Superior temporal gyrus (tissue), 1 donor: ENCODE measurements around the gene APCDD1L.

Experiments used
- DNase-seq: peaks from one replicate; pipeline ENCODE4 v3.0.0-alpha.2; 2016; ENCODE audit errors: extremely low spot score

The APCDD1L gene

DNA sequence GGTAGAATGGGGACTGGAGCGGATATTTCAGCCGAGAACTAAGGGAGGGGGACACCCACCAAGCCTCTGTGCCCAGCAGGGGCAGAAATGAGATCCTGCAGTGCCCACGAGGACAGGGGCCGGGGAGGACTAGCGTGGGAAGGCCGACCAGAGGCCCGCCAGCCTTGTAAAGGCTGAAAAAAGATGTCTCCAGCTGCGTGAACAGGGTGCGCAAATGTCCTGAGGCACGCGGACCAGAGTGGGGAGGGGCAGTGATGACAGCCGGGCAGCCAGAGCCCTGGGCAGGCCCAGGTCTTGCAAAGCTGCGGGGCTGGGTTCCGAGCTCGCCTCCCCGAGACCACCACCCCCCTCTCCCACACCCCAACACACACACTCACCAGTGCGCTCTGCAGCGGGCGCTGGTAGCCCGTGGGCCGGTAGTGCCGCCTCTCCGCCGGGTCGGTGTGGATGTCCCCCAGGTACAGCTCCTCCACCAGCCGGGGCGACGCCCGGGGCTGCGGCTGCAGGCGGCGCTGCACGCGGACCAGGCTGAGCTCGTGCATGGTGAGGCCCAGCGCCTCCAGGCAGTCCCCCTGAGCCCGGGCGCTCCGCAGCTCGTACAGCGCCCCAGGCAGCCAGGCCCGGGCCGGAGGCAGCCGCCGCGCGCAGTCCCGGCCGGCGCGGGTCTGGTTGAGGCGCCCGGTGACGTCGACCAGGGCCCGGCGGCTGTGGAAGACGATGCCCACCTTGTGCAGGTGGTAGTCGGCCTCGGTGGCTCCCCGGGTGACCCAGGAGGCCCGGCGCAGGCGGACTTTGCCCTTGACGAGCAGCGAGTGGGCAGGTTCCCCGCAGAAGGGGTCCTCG is 48.2 kb downstream of the APCDD1L start:
- no peak for DNase-seq

DNA sequence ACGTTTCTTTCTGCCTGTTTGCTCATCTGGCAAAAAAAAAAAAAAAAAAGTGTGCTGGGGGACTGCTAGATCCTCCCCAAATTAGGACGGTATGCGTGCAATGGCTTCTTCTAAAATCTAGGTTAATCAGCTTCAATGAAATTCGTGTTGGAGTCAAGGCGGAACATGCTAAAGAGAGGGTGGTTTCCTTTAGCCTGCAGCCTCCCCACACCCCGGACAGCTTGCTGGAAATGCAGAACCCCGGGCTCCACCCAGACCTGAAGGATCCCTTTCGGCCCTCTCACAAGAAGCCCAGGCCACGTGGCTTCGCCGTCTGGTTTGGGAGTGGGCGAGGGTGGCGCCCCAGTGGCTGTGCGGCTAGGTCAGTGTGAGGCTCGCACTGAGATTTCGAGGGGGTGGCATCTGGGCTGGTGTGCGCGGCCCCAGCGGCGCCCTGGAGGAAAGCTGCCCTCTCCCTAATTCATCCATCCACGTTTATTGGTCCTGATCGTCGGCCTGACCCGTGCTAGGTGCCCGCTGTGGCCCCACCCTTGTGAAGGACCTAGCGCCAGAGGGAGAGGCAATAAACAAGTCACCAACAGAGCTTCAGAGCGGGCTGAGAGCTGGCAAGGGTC is 49.0 kb downstream of the APCDD1L start:
- DNase-seq: no peak

DNA sequence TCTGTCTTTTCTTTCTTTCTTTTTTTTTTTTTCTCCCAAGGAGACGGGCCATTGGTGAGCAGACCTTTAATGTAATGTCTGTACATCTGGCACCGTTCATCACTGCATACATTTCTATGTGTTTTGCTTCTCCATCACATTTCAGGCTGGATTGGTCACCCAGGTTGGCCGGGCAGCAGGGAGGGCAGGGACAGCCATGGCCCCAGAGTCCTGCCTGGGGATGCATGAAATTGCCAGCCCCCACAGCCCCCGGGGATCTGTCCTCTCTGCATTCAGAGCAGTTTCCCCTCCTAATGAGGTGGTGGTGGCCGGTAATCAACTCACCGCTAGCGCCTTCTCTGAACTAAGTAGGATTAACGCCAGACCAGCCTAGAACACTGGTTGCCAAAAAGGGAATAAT is 50.4 kb downstream of the APCDD1L start:
- no peak for DNase-seq

DNA sequence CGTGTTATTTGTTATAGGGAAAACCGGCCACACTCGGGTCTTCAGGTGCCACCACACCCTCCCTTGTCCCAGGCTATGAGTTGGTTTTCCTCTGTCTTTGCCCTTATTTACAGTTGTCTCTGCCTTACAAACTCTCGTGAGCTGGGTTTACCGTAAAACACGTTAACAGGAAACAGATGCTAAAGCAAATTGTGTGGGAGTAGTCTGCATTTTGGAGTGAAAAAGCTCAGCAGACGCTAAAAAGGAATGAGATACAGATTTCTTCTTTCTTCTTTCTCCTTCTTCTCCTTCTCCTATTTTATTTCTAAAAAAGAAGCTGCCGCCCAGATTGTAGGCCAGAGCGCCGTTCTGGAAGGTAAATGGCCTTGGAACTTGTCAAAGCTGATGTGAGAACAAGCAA is 51.9 kb downstream of the APCDD1L start:
- DNase-seq: no peak

DNA sequence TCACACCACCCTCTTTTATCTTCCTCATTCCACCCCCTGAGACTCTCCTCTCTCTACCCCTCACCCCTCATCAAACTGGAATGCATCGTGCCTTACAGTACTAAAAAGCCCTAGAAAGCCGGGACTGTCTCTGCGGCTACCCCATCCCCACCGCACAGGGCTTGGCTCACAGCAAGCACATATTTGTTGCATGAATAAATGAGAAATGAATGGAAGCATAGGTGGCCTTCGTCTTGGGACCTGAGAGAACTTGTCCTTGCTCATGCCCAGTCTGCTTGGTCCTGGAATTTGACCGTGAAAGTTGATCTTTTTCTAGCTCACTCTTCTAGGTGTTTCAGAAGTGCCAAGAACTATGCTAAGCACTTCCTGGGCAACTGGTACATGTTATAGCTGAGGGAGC is 53.3 kb downstream of the APCDD1L start:
- no peak for DNase-seq

DNA sequence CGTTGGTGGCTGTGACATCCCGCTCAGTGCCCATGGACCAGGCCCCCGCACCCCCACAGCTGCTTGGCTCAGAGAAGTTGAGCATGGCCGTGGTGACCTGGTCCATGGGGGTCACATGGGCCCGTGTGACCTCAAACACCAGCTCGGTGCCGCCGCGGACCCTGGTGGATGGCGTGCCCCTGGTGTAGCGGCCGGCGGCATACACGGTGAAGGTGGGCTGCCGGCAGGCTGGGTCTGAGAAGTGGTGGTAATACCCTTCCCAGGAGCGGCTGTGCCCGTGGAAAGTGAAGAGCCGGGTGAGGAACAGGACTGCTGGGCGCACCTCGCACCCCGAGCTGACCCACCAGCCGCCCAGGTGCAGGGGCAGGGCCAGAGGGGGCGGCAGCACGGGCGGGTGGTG is 54.1 kb downstream of the APCDD1L start:
- DNase-seq: no peak

DNA sequence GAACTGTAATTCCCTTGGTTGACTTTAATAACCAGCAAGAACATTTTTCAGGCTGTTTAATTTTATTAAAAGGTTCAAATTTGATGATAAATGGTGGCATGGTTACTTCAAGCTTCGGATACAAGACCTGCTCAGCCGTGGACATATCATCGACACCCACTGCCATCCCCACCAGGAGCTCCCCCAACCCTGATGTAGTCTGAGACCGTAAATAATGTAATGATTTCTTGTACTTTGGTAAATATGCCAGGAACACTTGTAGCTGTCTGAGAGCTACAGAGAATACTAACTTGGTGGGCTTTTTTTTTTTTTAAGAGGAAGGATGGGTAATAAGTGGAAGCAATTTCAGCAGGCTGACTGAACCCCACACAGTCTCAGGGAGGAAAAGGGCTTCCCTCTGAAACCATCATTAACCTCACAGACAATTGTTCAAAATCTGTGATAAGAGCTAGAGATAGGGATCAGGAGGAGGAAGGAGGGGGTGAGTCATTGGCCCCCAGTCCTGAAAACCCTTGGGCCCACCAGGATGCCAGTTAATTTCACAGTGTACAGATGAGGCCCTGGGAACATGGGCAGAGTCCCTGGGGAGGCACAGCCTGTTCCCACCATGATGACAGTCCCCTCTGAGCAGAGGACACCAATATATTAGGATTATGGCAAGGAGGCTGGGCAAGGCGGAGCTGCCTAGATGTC is 56.0 kb downstream of the APCDD1L start:
- no peak for DNase-seq

DNA sequence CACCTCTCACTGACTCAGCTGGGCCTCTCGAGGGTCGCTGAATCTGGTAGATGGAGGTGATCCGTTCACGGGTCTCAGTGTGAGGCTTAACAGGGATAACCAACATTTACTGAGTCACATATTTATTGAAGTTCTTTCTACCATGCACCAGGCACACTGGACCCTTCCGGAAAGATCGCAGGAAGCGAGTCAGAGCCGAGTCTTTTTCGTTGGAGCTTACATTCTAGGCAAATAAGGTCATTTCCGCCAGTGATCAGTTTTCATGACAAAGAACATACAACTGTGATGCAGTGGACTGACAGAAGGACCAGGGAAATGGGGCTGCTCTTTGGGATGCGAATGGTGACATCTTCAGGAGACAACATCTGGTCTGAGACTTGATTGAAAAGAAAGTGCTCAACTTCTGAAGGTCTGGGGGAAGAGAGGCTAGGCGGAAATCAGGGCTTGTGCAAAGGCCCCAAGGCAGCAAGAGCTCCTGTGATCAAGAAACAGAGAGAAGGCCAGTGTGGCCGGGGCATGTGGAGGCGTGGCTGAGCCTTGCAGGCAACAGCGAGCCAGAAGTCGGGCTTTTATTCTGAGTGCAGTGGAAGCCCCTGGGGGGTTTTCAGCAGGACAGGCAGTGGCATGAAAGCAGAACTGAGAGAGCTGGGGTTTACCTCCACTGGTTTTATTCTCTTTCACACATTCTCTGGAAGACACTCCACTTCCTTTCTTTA is 56.7 kb downstream of the APCDD1L start:
- DNase-seq: no peak

DNA sequence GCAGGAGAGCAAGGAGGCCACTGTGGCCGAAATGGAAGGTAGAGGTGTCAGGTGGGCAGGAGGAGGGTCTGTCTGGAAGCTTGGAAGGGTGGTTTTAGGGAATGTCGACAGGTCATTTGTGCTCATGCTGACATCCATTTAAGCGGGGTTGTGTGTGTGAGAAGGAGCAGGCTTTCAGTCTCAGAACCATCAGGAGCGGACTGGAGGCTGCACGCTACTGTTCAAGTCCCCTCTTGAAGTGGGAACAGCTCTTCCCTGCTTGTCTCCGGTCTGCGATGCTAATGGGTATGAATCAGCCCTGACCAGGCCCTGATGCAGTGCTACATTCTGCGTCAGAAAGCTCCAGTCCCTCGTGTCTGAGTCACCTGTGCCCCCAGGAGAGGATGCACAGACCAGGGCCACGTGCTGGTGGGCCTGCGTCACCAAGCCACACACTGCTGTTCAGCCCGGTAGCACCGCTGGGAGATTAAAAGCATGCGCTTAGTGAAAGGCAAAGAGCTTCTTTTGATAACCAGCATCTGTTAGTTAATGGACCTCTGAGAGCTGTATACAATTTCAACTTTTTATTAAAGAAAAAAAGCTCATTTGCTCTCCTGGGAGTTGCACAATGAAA is 58.0 kb downstream of the APCDD1L start:
- no peak for DNase-seq

DNA sequence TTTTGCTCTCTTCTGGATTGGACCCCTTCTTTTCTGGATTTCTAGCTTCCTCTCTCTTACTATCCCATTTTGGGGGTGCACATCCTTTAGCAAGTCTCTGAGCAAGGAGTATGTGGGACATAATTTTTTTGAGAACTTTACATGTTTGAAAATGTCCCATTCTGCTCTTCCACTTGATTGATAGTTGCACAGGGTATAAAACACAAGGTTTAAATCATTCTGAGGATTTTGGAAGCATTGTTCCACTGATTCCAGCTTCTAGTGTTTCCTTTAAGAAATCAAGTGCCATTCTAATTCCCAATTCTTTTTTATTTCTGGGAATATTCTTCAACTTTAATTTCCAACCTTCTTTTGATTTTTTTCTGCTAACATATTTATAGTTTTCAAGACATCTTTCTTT is 60.7 kb downstream of the APCDD1L start:
- no peak for DNase-seq

DNA sequence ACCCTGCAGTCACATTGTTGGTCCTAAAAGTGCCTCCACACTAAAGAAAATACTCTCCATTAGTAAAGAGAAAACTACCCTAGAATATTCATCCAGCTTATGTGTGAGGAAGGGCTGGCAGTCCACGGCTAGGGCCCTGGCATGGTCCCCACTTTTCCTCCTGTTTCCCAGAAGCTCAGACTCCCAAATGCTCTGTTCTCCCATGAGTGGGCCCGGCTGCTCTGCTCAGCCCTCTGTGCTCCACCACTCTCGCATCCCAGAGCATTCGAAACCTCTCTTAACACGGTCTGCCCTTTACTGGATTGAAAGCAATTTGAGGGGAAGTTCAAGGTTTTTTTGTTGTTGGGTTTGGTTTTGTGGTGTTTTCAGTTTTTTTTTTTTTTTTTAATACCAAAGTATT is 61.8 kb downstream of the APCDD1L start:
- no peak for DNase-seq

DNA sequence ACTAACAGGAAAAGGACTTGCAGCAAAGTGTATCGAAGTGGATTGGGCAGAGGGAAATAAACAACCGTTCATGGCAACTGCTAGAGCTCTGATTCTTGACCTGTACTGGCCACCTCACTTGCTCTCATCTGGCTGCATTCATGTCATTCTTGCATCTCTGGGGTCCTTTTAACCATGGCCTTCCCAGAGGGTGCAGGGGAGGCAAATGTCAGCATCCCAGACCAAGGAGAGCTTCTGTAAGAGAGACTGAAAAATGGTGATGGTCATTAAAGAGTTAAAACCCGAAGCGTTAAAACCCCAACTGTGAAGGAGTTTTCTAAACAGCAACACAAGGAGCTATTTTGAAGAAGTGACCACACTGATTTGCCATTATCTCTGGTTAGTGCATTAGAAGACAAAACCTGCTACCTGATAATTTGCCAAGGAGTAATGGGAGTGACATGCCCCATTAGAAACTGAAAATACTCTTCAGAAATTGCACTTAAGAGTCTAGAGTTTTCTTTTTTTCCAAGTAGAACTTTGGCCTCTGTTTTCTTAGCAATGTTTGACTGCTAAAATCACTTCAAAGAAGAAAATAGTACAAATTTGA is 62.4 kb downstream of the APCDD1L start:
- no peak for DNase-seq

DNA sequence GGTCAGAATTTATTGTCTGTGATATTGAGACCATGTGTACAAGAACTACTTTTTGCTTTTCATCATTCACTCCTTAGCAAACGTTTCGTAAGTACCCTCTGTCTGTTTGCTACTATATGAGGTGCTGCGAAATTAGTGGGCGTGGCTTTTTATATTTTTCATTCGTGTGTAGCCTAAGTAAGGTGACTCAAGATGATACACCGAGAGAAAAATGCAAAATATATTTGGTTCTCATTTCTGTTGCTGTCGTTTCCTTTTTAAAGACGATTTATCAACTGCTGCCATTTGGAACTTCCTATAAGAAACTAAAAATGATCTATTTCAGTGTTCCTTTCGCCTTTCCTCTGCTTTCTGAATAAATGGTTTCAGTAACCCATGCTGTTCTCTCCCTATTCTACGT is 64.9 kb downstream of the APCDD1L start:
- no peak for DNase-seq

DNA sequence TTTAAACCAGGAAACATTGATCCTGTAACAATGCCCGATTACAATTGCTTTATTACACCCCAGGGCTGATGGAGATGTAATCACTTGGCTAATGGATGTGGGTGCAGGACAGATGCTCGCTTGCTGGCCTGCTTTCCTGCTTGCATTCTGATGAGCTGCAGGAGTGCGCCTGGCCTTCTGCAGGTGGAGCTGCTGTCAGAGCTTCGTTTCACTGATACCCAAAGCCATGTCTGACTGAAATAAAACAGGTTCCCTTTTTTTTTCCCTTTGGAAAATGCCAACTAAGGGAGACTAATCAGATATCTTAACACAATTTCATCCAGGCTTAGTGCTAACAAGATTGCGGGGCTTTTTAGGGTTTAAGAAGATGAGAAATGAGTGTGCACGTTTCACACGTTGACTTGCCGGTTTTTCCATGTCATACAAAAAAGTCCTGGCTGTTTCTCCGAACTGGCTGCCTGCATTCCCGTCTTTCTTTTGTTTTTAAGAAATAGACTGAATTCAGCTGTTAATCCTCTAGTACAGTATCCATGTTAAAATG is 65.4 kb downstream of the APCDD1L start:
- no peak for DNase-seq

DNA sequence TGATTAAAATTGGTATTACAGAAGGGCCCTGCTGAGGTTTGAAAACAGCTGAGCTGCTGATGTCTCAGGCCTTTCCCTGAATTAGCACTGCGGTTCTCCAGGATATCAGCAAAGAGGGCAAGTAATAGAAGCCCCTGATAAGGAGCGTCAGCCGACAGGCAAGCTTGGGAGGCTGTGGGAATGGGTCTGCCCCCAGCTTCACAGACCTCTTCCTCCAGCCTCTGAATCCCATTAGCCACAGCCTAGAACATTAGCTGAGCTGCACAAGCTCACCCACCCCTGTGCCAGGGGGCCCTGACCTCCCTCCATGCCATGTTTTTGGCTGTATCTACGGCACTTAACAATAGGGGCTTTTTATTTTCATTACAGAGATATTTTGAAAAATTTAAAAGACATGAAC is 66.2 kb downstream of the APCDD1L start:
- DNase-seq: no peak

DNA sequence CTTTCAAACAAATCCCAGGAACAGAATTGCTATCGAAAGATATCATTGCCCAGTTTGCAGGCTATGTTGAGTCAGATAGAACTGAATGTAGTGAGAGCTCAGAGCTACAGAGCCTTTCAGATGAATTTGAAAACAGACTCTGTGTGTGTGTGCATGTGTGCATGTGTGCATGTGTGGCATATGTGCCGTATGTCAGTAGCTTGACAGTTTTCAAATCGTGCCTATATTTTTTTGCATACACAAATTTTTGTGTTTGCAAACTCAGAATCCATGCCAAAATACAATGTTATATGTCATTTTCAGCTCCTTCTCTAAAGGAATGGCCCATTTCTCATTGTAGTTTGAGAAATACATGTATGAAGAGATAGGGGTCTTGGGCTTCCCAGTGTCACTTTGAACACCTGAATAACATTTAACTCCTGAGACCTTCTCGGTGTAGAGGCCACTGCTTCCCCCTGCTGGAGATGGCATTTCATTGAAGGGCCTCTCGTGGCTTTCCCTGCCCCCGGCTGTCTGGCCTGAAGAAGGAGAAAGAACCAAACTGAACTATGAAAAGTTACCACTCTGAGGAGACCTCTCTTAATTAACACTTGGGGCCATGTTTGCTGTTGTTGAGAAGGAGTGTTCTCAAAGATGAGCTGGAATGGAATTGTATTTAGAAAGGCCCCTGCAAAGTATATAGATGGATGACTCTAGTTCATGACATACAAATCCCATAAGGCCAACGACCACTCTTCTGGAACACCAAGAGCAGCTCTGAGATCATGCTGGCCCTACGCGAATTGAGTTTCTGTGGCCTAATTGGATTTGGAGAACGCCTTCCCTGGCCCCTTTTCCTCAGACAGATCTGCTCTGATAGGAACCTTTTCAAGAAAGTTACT is 67.4 kb downstream of the APCDD1L start:
- peak; percentile 48 for DNase-seq

DNA sequence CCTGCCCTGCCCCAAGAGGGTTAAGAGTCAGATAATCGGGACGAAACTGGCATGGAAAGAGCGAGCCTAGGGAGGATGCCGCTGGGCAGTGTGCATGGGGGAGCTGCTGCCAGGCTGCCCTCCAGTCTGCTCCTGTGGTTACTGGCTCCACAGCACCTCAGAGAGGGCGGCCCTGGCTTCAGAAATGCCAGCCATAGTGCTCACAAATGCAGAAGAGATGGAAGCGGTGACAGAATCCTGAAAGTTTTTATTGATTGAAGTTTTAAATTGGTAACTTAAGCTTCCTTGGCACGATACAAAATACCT is 68.3 kb downstream of the APCDD1L start:
- DNase-seq: no peak

DNA sequence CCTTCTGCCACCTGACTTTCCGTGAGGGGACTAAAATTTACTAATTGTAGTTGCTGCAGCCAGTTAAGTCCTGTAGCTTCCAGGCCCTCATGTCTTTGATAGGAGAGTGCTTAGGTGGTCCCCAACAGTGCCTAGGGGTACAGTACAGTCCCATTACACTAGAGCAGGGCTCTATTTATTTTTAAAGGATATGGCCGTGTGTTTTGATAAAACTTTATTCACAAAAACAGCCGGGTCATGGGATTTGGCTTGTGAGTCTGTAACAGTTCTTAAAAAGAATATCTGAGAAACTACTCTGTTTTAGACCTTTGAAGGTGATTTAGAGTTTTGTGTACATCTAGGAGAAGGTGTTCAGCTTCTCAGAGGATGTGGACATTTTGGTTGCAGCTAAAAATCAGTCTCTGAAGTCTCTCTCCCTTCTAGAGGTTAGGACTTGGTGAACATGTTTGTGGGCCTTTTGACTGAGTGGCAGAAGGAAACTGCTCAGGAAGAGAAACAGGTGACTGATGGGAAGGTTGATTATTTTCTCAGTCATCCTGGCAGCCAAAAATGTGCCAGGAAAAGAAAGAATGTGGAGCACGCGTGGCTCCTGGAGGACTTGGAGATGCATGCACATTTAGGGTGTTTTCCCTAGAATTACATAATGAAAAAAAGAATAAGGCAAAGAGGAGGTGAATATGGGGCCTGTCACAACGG is 68.8 kb downstream of the APCDD1L start:
- DNase-seq: no peak

DNA sequence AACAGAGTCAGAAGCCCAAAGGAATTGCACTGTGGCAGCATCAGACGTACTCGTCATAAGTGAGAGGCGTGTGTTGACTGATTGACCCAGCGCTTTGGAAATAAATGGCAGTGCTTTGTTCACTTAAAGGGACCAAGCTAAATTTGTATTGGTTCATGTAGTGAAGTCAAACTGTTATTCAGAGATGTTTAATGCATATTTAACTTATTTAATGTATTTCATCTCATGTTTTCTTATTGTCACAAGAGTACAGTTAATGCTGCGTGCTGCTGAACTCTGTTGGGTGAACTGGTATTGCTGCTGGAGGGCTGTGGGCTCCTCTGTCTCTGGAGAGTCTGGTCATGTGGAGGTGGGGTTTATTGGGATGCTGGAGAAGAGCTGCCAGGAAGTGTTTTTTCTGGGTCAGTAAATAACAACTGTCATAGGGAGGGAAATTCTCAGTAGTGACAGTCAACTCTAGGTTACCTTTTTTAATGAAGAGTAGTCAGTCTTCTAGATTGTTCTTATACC is 70.4 kb downstream of the APCDD1L start:
- DNase-seq: no peak

DNA sequence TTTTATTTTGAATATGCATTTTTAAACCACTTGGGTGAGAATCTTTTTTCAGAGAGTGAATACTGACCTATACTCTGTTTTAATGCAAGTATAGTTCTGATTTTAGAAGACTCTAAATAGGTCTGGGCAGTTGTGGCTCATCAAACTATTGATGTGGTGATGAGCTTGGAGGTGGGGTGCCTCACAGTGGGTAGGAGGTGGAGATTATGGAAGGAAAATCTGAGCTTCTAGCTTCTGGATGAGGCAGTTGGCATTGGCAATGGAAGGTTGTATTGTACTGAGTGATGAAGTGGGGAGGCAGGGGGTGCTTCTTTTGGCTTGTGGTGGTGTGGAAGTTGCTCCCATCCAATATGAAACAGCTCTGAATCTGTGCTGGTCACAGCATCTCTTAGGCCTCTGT is 73.5 kb downstream of the APCDD1L start:
- DNase-seq: no peak
